ENCODE measurements around the gene OARD1.
"Not testable (repeated sequence)": the region's sequence is repeated elsewhere in the genome, so short reads cannot be mapped to it uniquely, and the experiment has no call there.

OARD1 gene

GRCh38 chr6:41025966-41026530 lies 46.1 kb downstream of the OARD1 start:
- no peak for DNase-seq

- DNase-seq, result no peak
Measured at GRCh38 chr6:41023114-41023513, 49.0 kb downstream of the OARD1 start.

GRCh38 chr6:41022294-41022693 lies 49.9 kb downstream of the OARD1 start:
- DNase-seq, result no peak

- DNase-seq, result no peak
Measured at GRCh38 chr6:41021832-41022231, 50.3 kb downstream of the OARD1 start.

GRCh38 chr6:41017663-41018062 lies 54.5 kb downstream of the OARD1 start:
- no peak for DNase-seq

GRCh38 chr6:41015860-41016259 lies 56.3 kb downstream of the OARD1 start:
- DNase-seq, result not testable (repeated sequence)

GRCh38 chr6:41014780-41015179 lies 57.4 kb downstream of the OARD1 start:
- DNase-seq, result no peak
